ENCODE data around the gene RBM27. TPM values are rescaled to one million over a fixed set of nuclear protein-coding genes. Genes with fewer than 3 reads are reported as not detected.

The RBM27 gene
- total RNA-seq, 4 donors from 2014 or later = 18.4 to 24.1 (median 20.6) TPM

- intact Hi-C loops (cut with DNase I) = no loop called here
Observed at GRCh38 chr5:146218168-146218567, 14.8 kb downstream of the RBM27 start.

GRCh38 chr5:146219243-146219642 is 15.8 kb downstream of the RBM27 start:
- Histone ChIP-seq H3K4me3 (no peak overlapping the region), H3K4me1 (peaks cover 8 to 14% (median 13%) of the 10 kb centered on the region in 4 donors), H3K27me3 (no peaks in the 10 kb centered on the region), H3K27ac (replicated peaks in 1 of 4) (no peak overlapping the region), H3K9me3 (no peaks in the 10 kb centered on the region), H3K36me3 (peaks cover 0 to 28% (median 14%) of the 10 kb centered on the region in 4 donors)
- intact Hi-C loops (cut with DNase I) = no loop called here
- DNase-seq (ENCODE audit: extremely low spot score) = no peak
- TF ChIP-seq POLR2A (IDR thresholded peaks at IDR 0.05; ENCODE audit: low read depth) (no peak), EP300 (IDR thresholded peaks at IDR 0.05) (no peak), CTCF (IDR thresholded peaks at IDR 0.05) (no peak), POLR2AphosphoS5 (IDR thresholded peaks at IDR 0.05) (no peak)

More at GRCh38 chr5:146218168-146218567, 14.8 kb downstream of the RBM27 start:
- Histone ChIP-seq H3K9me3 (no peaks in the 10 kb centered on the region), H3K27ac (replicated peaks in 1 of 4) (no peak overlapping the region), H3K27me3 (no peaks in the 10 kb centered on the region), H3K36me3 (peaks cover 0 to 18% (median 11%) of the 10 kb centered on the region in 4 donors), H3K4me1 (peaks cover 8 to 25% (median 23%) of the 10 kb centered on the region in 4 donors), H3K4me3 (no peak overlapping the region)
- DNase-seq (ENCODE audit: extremely low spot score) = no peak
- WGBS = 70% methylated on average over 2 of the region's 2 CpGs
- TF ChIP-seq POLR2AphosphoS5 (IDR thresholded peaks at IDR 0.05) (no peak), POLR2A (IDR thresholded peaks at IDR 0.05; ENCODE audit: low read depth) (no peak), EP300 (IDR thresholded peaks at IDR 0.05) (no peak), CTCF (IDR thresholded peaks at IDR 0.05) (no peak)

GRCh38 chr5:146221234-146221633 is 17.8 kb downstream of the RBM27 start:
- no peak overlapping the region for H3K4me3 ChIP-seq
- no peak overlapping the region for H3K27ac ChIP-seq (replicated peaks in 1 of 4)
- peaks cover 0 to 8% (median 6%) of the 10 kb centered on the region in 4 donors for H3K4me1 ChIP-seq
- no peak for TF ChIP-seq EP300 (IDR thresholded peaks at IDR 0.05)
- TF ChIP-seq POLR2A (IDR thresholded peaks at IDR 0.05; ENCODE audit: low read depth) = no peak
- no peak for TF ChIP-seq CTCF (IDR thresholded peaks at IDR 0.05)
- TF ChIP-seq POLR2AphosphoS5 (IDR thresholded peaks at IDR 0.05) = no peak
- intact Hi-C loops (cut with DNase I) = no loop called here
- DNase-seq (ENCODE audit: extremely low spot score) = no peak
- peaks cover 0 to 47% (median 23%) of the 10 kb centered on the region in 4 donors for H3K36me3 ChIP-seq
- H3K27me3 ChIP-seq = no peaks in the 10 kb centered on the region
- H3K9me3 ChIP-seq = no peaks in the 10 kb centered on the region
- WGBS = 90% methylated on average over 3 of the region's 3 CpGs

- TF ChIP-seq CTCF (IDR thresholded peaks at IDR 0.05) = no peak
- no peak for TF ChIP-seq POLR2AphosphoS5 (IDR thresholded peaks at IDR 0.05)
- TF ChIP-seq POLR2A (IDR thresholded peaks at IDR 0.05; ENCODE audit: low read depth) = no peak
- TF ChIP-seq EP300 (IDR thresholded peaks at IDR 0.05) = no peak
- DNase-seq (ENCODE audit: extremely low spot score) = no peak
- H3K27ac ChIP-seq (replicated peaks in 1 of 4) = no peak overlapping the region
- intact Hi-C loops (cut with DNase I) = no loop called here
- H3K9me3 ChIP-seq = no peaks in the 10 kb centered on the region
- no peak overlapping the region for H3K4me3 ChIP-seq
- H3K36me3 ChIP-seq = peaks cover 0 to 54% (median 25%) of the 10 kb centered on the region in 4 donors
- WGBS = 93% methylated on average over 1 of the region's 1 CpG
- H3K4me1 ChIP-seq = peaks cover 0 to 8% (median 6%) of the 10 kb centered on the region in 4 donors
- H3K27me3 ChIP-seq = no peaks in the 10 kb centered on the region
Observed at GRCh38 chr5:146222005-146222404, 18.6 kb downstream of the RBM27 start.

GRCh38 chr5:146223179-146223578 is 19.8 kb downstream of the RBM27 start:
- Histone ChIP-seq H3K9me3 (no peaks in the 10 kb centered on the region), H3K27ac (replicated peaks in 1 of 4) (no peak overlapping the region), H3K36me3 (peaks cover 0 to 58% (median 25%) of the 10 kb centered on the region in 4 donors), H3K27me3 (no peaks in the 10 kb centered on the region), H3K4me1 (peaks cover 0 to 6% (median 4%) of the 10 kb centered on the region in 4 donors), H3K4me3 (no peak overlapping the region)
- intact Hi-C loops (cut with DNase I) = no loop called here
- TF ChIP-seq POLR2AphosphoS5 (IDR thresholded peaks at IDR 0.05) (no peak), POLR2A (IDR thresholded peaks at IDR 0.05; ENCODE audit: low read depth) (no peak), CTCF (IDR thresholded peaks at IDR 0.05) (no peak), EP300 (IDR thresholded peaks at IDR 0.05) (no peak)
- 97% methylated on average over 1 of the region's 1 CpG for WGBS
- no peak for DNase-seq (ENCODE audit: extremely low spot score)

Data from esophagus muscularis mucosa (tissue), 4 donors.